ENCODE results near the gene PPM1L.

The PPM1L gene

DNA sequence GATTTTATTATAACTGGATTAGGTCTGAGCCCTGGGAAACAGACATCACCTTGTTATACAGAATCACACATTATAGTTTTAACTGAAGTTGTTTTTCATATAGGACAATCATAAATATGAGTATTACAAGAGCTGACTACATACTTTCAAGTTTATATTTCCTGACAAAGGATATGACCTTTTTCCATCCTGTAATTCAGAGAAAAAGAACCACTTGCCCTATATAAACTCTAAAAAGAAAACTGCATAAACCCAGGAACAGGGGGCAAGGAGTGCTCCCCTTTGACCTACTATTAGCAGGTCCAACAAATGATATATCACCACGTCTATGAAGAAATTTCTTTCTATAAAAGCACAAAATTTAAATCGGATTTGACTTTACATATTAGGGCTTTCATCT is 328.2 kb downstream of the PPM1L start:
- Histone ChIP-seq H3K4me2 (no peak overlapping the region), H3K4me1 (ENCODE audit: low read depth, poor library complexity, severe bottlenecking) (peaks cover 11% of the 10 kb centered on the region), H4K20me1 (ENCODE audit: insufficient read depth) (no peaks in the 10 kb centered on the region), H3K36me3 (ENCODE audit: insufficient read depth) (no peaks in the 10 kb centered on the region), H3K27me3 (ENCODE audit: insufficient read depth, low read depth) (no peaks in the 10 kb centered on the region), H3K27ac (no peak overlapping the region), H3K9ac (no peak overlapping the region), H3K4me3 (IDR thresholded peaks at IDR 0.05; ENCODE audit: insufficient read depth, low read depth, low read length) (no peak overlapping the region), H3K79me2 (ENCODE audit: insufficient read depth, low read depth) (no peaks in the 10 kb centered on the region), H2AFZ (ENCODE audit: low read depth) (no peak overlapping the region)
- TF ChIP-seq, protein P1, sequence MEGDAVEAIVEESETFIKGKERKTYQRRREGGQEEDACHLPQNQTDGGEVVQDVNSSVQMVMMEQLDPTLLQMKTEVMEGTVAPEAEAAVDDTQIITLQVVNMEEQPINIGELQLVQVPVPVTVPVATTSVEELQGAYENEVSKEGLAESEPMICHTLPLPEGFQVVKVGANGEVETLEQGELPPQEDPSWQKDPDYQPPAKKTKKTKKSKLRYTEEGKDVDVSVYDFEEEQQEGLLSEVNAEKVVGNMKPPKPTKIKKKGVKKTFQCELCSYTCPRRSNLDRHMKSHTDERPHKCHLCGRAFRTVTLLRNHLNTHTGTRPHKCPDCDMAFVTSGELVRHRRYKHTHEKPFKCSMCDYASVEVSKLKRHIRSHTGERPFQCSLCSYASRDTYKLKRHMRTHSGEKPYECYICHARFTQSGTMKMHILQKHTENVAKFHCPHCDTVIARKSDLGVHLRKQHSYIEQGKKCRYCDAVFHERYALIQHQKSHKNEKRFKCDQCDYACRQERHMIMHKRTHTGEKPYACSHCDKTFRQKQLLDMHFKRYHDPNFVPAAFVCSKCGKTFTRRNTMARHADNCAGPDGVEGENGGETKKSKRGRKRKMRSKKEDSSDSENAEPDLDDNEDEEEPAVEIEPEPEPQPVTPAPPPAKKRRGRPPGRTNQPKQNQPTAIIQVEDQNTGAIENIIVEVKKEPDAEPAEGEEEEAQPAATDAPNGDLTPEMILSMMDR (conservative IDR thresholded peaks at IDR 0.05; ENCODE audit: low read depth, low read length), result no peak

DNA sequence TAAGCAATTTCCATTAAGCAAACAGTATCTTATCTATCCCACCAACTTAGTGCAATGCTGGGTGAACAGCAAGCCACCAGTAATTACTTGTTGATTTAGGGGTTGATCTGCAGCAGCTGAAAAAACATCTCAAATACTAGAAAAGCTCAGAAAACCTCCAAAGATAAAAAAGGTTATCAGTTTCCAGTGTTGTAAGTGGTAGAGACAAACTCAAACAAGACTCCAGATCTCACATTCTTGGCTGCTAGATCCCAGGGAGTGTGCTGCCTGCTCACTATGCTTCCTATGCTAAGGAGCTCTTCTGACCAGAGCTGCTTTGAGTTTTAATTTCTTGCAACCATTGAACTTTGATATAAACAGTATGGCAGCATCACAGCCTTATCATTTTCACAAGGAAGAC is 337.9 kb downstream of the PPM1L start:
- no peaks in the 10 kb centered on the region for H3K4me1 ChIP-seq (ENCODE audit: low read depth, poor library complexity, severe bottlenecking)
- no peak overlapping the region for H3K4me2 ChIP-seq
- no peak overlapping the region for H2AFZ ChIP-seq (ENCODE audit: low read depth)
- no peaks in the 10 kb centered on the region for H3K79me2 ChIP-seq (ENCODE audit: insufficient read depth, low read depth)
- no peak overlapping the region for H3K9ac ChIP-seq
- no peaks in the 10 kb centered on the region for H4K20me1 ChIP-seq (ENCODE audit: insufficient read depth)
- H3K27ac ChIP-seq, result no peak overlapping the region
- no peaks in the 10 kb centered on the region for H3K36me3 ChIP-seq (ENCODE audit: insufficient read depth)
- no peaks in the 10 kb centered on the region for H3K27me3 ChIP-seq (ENCODE audit: insufficient read depth, low read depth)
- no peak overlapping the region for H3K4me3 ChIP-seq (IDR thresholded peaks at IDR 0.05; ENCODE audit: insufficient read depth, low read depth, low read length)
- TF ChIP-seq, protein P1 (conservative IDR thresholded peaks at IDR 0.05; ENCODE audit: low read depth, low read length), result no peak

DNA sequence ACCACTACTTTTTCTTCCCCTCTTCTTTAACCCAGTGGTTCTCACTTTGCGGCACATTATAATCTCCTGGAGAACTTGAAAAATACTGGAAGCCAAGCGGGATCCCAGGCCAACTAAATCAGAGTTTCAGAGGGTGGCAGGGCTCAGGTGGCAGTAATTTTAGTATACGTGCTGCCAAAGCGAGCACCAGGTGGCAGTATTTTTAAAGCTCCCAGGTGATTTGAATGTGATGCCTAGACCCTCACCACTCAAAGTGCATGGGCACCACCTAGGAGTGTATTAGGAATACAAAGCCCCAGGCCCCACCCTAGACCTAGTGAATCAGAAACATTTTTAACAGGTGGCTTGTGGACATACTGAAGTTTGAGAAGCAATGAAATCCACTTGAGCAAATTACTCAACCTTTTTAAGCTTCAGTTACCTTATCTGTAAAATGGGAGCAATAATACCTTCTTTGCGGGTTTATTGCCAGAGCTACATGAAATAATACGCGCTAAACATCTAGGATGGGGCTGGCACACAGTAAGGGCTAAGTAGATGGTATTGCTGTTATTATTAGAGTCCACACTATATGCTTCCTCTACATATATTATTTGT is 340.8 kb downstream of the PPM1L start:
- H4K20me1 ChIP-seq (ENCODE audit: insufficient read depth), result no peaks in the 10 kb centered on the region
- no peak overlapping the region for H3K27ac ChIP-seq
- no peak overlapping the region for H3K4me2 ChIP-seq
- no peaks in the 10 kb centered on the region for H3K79me2 ChIP-seq (ENCODE audit: insufficient read depth, low read depth)
- no peak overlapping the region for H3K4me3 ChIP-seq (IDR thresholded peaks at IDR 0.05; ENCODE audit: insufficient read depth, low read depth, low read length)
- no peaks in the 10 kb centered on the region for H3K27me3 ChIP-seq (ENCODE audit: insufficient read depth, low read depth)
- no peaks in the 10 kb centered on the region for H3K4me1 ChIP-seq (ENCODE audit: low read depth, poor library complexity, severe bottlenecking)
- H3K9ac ChIP-seq, result no peak overlapping the region
- no peaks in the 10 kb centered on the region for H3K36me3 ChIP-seq (ENCODE audit: insufficient read depth)
- TF ChIP-seq, protein P1 (conservative IDR thresholded peaks at IDR 0.05; ENCODE audit: low read depth, low read length), result peak; percentile 52; the same call in 1 of the 2 replicates
- H2AFZ ChIP-seq (ENCODE audit: low read depth), result no peak overlapping the region

DNA sequence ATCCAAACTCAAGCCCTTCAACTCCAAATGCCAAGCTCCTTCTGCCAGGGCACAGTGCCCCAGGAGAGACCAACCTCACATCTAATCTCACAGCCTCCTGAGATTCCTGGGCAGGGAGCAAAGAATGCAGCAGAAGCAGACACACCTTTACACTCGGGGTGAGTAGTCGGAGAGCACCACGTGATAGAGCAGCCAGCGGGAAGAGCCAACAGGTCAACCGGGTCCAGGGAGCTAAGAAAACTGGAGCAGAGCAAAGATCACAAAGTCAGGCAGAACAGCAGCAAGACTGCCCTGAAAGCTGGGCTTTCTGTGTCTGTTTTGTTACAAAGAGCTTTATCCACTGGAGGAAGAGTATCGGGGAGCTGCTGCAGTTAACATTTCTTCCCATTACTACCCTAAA is 345.0 kb downstream of the PPM1L start:
- H3K4me1 ChIP-seq (ENCODE audit: low read depth, poor library complexity, severe bottlenecking), result no peaks in the 10 kb centered on the region
- H3K27me3 ChIP-seq (ENCODE audit: insufficient read depth, low read depth), result no peaks in the 10 kb centered on the region
- H3K79me2 ChIP-seq (ENCODE audit: insufficient read depth, low read depth), result no peaks in the 10 kb centered on the region
- H3K9ac ChIP-seq, result no peak overlapping the region
- no peak overlapping the region for H3K27ac ChIP-seq
- no peak overlapping the region for H3K4me3 ChIP-seq (IDR thresholded peaks at IDR 0.05; ENCODE audit: insufficient read depth, low read depth, low read length)
- H3K4me2 ChIP-seq, result no peak overlapping the region
- TF ChIP-seq, protein P1 (conservative IDR thresholded peaks at IDR 0.05; ENCODE audit: low read depth, low read length), result no peak
- no peaks in the 10 kb centered on the region for H3K36me3 ChIP-seq (ENCODE audit: insufficient read depth)
- no peak overlapping the region for H2AFZ ChIP-seq (ENCODE audit: low read depth)
- H4K20me1 ChIP-seq (ENCODE audit: insufficient read depth), result no peaks in the 10 kb centered on the region

Measured in KMS-11 (cell line).